ENCODE measurements around the gene ROBO2.

ROBO2 gene, protein sequence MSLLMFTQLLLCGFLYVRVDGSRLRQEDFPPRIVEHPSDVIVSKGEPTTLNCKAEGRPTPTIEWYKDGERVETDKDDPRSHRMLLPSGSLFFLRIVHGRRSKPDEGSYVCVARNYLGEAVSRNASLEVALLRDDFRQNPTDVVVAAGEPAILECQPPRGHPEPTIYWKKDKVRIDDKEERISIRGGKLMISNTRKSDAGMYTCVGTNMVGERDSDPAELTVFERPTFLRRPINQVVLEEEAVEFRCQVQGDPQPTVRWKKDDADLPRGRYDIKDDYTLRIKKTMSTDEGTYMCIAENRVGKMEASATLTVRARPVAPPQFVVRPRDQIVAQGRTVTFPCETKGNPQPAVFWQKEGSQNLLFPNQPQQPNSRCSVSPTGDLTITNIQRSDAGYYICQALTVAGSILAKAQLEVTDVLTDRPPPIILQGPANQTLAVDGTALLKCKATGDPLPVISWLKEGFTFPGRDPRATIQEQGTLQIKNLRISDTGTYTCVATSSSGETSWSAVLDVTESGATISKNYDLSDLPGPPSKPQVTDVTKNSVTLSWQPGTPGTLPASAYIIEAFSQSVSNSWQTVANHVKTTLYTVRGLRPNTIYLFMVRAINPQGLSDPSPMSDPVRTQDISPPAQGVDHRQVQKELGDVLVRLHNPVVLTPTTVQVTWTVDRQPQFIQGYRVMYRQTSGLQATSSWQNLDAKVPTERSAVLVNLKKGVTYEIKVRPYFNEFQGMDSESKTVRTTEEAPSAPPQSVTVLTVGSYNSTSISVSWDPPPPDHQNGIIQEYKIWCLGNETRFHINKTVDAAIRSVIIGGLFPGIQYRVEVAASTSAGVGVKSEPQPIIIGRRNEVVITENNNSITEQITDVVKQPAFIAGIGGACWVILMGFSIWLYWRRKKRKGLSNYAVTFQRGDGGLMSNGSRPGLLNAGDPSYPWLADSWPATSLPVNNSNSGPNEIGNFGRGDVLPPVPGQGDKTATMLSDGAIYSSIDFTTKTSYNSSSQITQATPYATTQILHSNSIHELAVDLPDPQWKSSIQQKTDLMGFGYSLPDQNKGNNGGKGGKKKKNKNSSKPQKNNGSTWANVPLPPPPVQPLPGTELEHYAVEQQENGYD (N-terminal part only)

GRCh38 chr3:77039606-77040171 is at the start of gene ROBO2:
ROBO2 (plus strand) TSS chr3:77040099; CDS start chr3:77040786, 687 bp downstream.
- H3K9me2 ChIP-seq (ENCODE audit: low read depth, low read length), result no peaks in the 10 kb centered on the region
- H3K27ac ChIP-seq (ENCODE audit: low read depth, low read length, poor library complexity, severe bottlenecking), result peak within 1 kb of the TSS; percentile 69
- H3K79me2 ChIP-seq (ENCODE audit: insufficient read depth, low read length), result no peaks in the 10 kb centered on the region
- H3K27me3 ChIP-seq (ENCODE audit: insufficient read depth, low read length), result no peaks in the 10 kb centered on the region
- H3F3A ChIP-seq (ENCODE audit: insufficient read depth, low read length), result 0 out of 2 replicates have a peak, but pooled peaks cover 3% of the 10 kb centered on the region
- H3K4me3 ChIP-seq (ENCODE audit: low read depth, low read length, poor library complexity, severe bottlenecking), result no peak within 1 kb of the TSS
- peaks cover 41% of the 10 kb centered on the region for H3K4me1 ChIP-seq (ENCODE audit: insufficient read depth, low read length, severe bottlenecking)
- peak within 1 kb of the TSS; percentile 49; the same call in 1 of the 2 replicates for H3K4me2 ChIP-seq (ENCODE audit: low read length)
- H4K20me1 ChIP-seq (ENCODE audit: insufficient read depth, low read length), result no peaks in the 10 kb centered on the region
- H2AFZ ChIP-seq (ENCODE audit: low read length), result peak within 1 kb of the TSS; percentile 39; the same call in 1 of the 2 replicates
- peak within 1 kb of the TSS; percentile 27; the same call in 1 of the 2 replicates for H3K9ac ChIP-seq (ENCODE audit: low read length)
- H3K36me3 ChIP-seq (ENCODE audit: insufficient read depth, low read length), result no peaks in the 10 kb centered on the region
- TF ChIP-seq EZH2 (IDR thresholded peaks at IDR 0.05; ENCODE audit: borderline replicate concordance, low read length), result no peak
- no peak for TF ChIP-seq CTCF (IDR thresholded peaks at IDR 0.05; ENCODE audit: low read length)
- H3K9me3 ChIP-seq (ENCODE audit: low read length), result no peaks in the 10 kb centered on the region

GRCh38 chr3:76990606-76991005 is 49.3 kb upstream of the ROBO2 start:
- no peak overlapping the region for H3K9ac ChIP-seq (ENCODE audit: low read length)
- H3K9me2 ChIP-seq (ENCODE audit: low read depth, low read length), result no peaks in the 10 kb centered on the region
- no peaks in the 10 kb centered on the region for H4K20me1 ChIP-seq (ENCODE audit: insufficient read depth, low read length)
- no peak overlapping the region for H2AFZ ChIP-seq (ENCODE audit: low read length)
- no peaks in the 10 kb centered on the region for H3F3A ChIP-seq (ENCODE audit: insufficient read depth, low read length)
- H3K79me2 ChIP-seq (ENCODE audit: insufficient read depth, low read length), result no peaks in the 10 kb centered on the region
- no peak overlapping the region for H3K4me3 ChIP-seq (ENCODE audit: low read depth, low read length, poor library complexity, severe bottlenecking)
- no peaks in the 10 kb centered on the region for H3K4me1 ChIP-seq (ENCODE audit: insufficient read depth, low read length, severe bottlenecking)
- H3K4me2 ChIP-seq (ENCODE audit: low read length), result no peak overlapping the region
- no peaks in the 10 kb centered on the region for H3K9me3 ChIP-seq (ENCODE audit: low read length)
- no peaks in the 10 kb centered on the region for H3K27me3 ChIP-seq (ENCODE audit: insufficient read depth, low read length)
- H3K36me3 ChIP-seq (ENCODE audit: insufficient read depth, low read length), result no peaks in the 10 kb centered on the region
- H3K27ac ChIP-seq (ENCODE audit: low read depth, low read length, poor library complexity, severe bottlenecking), result no peak overlapping the region
- no peak for TF ChIP-seq CTCF (IDR thresholded peaks at IDR 0.05; ENCODE audit: low read length)
- no peak for TF ChIP-seq EZH2 (IDR thresholded peaks at IDR 0.05; ENCODE audit: borderline replicate concordance, low read length)

GRCh38 chr3:76991165-76991564 is 48.7 kb upstream of the ROBO2 start:
- Histone ChIP-seq H3K4me2 (ENCODE audit: low read length) (no peak overlapping the region), H2AFZ (ENCODE audit: low read length) (no peak overlapping the region), H3K79me2 (ENCODE audit: insufficient read depth, low read length) (no peaks in the 10 kb centered on the region), H3K9ac (ENCODE audit: low read length) (no peak overlapping the region), H4K20me1 (ENCODE audit: insufficient read depth, low read length) (no peaks in the 10 kb centered on the region), H3K9me2 (ENCODE audit: low read depth, low read length) (no peaks in the 10 kb centered on the region), H3K9me3 (ENCODE audit: low read length) (no peaks in the 10 kb centered on the region), H3K27ac (ENCODE audit: low read depth, low read length, poor library complexity, severe bottlenecking) (no peak overlapping the region), H3K4me1 (ENCODE audit: insufficient read depth, low read length, severe bottlenecking) (no peaks in the 10 kb centered on the region), H3K27me3 (ENCODE audit: insufficient read depth, low read length) (no peaks in the 10 kb centered on the region), H3F3A (ENCODE audit: insufficient read depth, low read length) (no peaks in the 10 kb centered on the region), H3K36me3 (ENCODE audit: insufficient read depth, low read length) (no peaks in the 10 kb centered on the region), H3K4me3 (ENCODE audit: low read depth, low read length, poor library complexity, severe bottlenecking) (no peak overlapping the region)
- TF ChIP-seq EZH2 (IDR thresholded peaks at IDR 0.05; ENCODE audit: borderline replicate concordance, low read length) (no peak), CTCF (IDR thresholded peaks at IDR 0.05; ENCODE audit: low read length) (no peak)
